DND-41 (cell line): ENCODE data around the gene SFXN5.

Experiments used
- ATAC-seq: fragments of 200-7000 bp; cut with Tn5 transposase; 3 replicates; pipeline ENCODE4 v1.9.1; 2021; ENCODE audit warnings: low read depth; ENCODE audit not compliant: insufficient read depth
- DNase-seq: peaks from one replicate; pipeline ENCODE4 v3.0.0-alpha.2; 2020
- H2AFZ ChIP-seq: 2 replicates; pipeline ENCODE4 v1.6.0; 2012; ENCODE audit warnings: low read depth, low read length
- H3K27ac ChIP-seq: 2 replicates; pipeline ENCODE4 v1.5.1; 2012; ENCODE audit warnings: low read length, inconsistent platforms
- H3K27me3 ChIP-seq: fragments of 200-600 bp; sonication (generic); 2 replicates; pipeline ENCODE4 v1.6.0; 2012; ENCODE audit warnings: low read length, mild to moderate bottlenecking, inconsistent platforms; ENCODE audit not compliant: insufficient read depth, poor library complexity
- H3K36me3 ChIP-seq: 2 replicates; pipeline ENCODE4 v1.5.1; 2012; ENCODE audit warnings: low read length, inconsistent platforms; ENCODE audit not compliant: insufficient read depth
- H3K4me1 ChIP-seq: 2 replicates; pipeline ENCODE4 v1.5.1; 2012; ENCODE audit warnings: mild to moderate bottlenecking, low read length; ENCODE audit not compliant: insufficient read depth
- H3K4me2 ChIP-seq: 2 replicates; pipeline ENCODE4 v1.6.0; 2012; ENCODE audit warnings: mild to moderate bottlenecking, moderate library complexity, low read length, inconsistent platforms; ENCODE audit not compliant: insufficient read depth
- H3K4me3 ChIP-seq, 2 experiments: fragments of 200-600 bp in 1 of 2; shearing (Covaris generic) in 1 of 2; 2 replicates each; pipeline ENCODE4 v1.5.1; 2012 to 2016; ENCODE audit warnings: inconsistent platforms in 2 of 2, low read length in 2 of 2, mild to moderate bottlenecking in 2 of 2, low read depth in 1 of 2, moderate library complexity in 1 of 2
- H3K79me2 ChIP-seq: 2 replicates; pipeline ENCODE4 v1.6.0; 2012; ENCODE audit warnings: low read length, inconsistent platforms; ENCODE audit not compliant: insufficient read depth
- H3K9ac ChIP-seq: 2 replicates; pipeline ENCODE4 v1.6.0; 2012; ENCODE audit warnings: low read depth, mild to moderate bottlenecking, inconsistent platforms, low read length, moderate library complexity
- H3K9me3 ChIP-seq: 2 replicates; pipeline ENCODE4 v1.5.1; 2012; ENCODE audit warnings: low read length, moderate library complexity, mild to moderate bottlenecking, inconsistent platforms; ENCODE audit not compliant: insufficient read depth, severe bottlenecking
- H4K20me1 ChIP-seq: 2 replicates; pipeline ENCODE4 v1.6.0; 2012; ENCODE audit warnings: low read length; ENCODE audit not compliant: insufficient read depth
- CTCF ChIP-seq: IDR thresholded peaks from 2 replicates; pipeline ENCODE4 v1.5.1; 2012; ENCODE audit warnings: borderline replicate concordance, low read length, moderate library complexity, mild to moderate bottlenecking; ENCODE audit not compliant: poor library complexity, severe bottlenecking; ENCODE audit errors: extremely low read depth
- EZH2 ChIP-seq: IDR thresholded peaks from 3 replicates; pipeline ENCODE4 v1.6.1; 2012; ENCODE audit warnings: borderline replicate concordance, low read depth, mild to moderate bottlenecking, moderate library complexity, low read length, inconsistent platforms; ENCODE audit not compliant: severe bottlenecking

SFXN5 gene

GRCh38 chr2:73088211-73088610 lies 16.7 kb upstream of the SFXN5 start:
- no peak overlapping the region for H3K4me3 ChIP-seq

GRCh38 chr2:73087311-73087710 lies 15.8 kb upstream of the SFXN5 start:
- H3K9me3 ChIP-seq = no peaks in the 10 kb centered on the region
- no peak for ATAC-seq
- DNase-seq = no peak
- no peaks in the 10 kb centered on the region for H3K4me1 ChIP-seq
- H3K79me2 ChIP-seq = no peaks in the 10 kb centered on the region
- H4K20me1 ChIP-seq = no peaks in the 10 kb centered on the region
- H3K27ac ChIP-seq = no peak overlapping the region
- H3K4me2 ChIP-seq = no peak overlapping the region
- no peak overlapping the region for H3K4me3 ChIP-seq
- peaks cover 18% of the 10 kb centered on the region for H3K27me3 ChIP-seq
- H3K36me3 ChIP-seq = no peaks in the 10 kb centered on the region
- H2AFZ ChIP-seq = no peak overlapping the region
- no peak for TF ChIP-seq EZH2
- TF ChIP-seq CTCF = no peak
- no peak overlapping the region for H3K9ac ChIP-seq

More at GRCh38 chr2:73088211-73088610, 16.7 kb upstream of the SFXN5 start:
- ATAC-seq (no peak), DNase-seq (no peak)
- H3K27ac ChIP-seq = no peak overlapping the region
- TF ChIP-seq EZH2 (no peak), CTCF (no peak)
- no peak overlapping the region for H2AFZ ChIP-seq
- no peaks in the 10 kb centered on the region for H3K9me3 ChIP-seq
- no peak overlapping the region for H3K4me2 ChIP-seq
- no peaks in the 10 kb centered on the region for H3K4me1 ChIP-seq
- H3K36me3 ChIP-seq = no peaks in the 10 kb centered on the region
- no peaks in the 10 kb centered on the region for H3K79me2 ChIP-seq
- H3K27me3 ChIP-seq = peaks cover 16% of the 10 kb centered on the region
- H3K9ac ChIP-seq = no peak overlapping the region
- no peaks in the 10 kb centered on the region for H4K20me1 ChIP-seq

GRCh38 chr2:73085691-73086090 lies 14.2 kb upstream of the SFXN5 start:
- no peaks in the 10 kb centered on the region for H3K36me3 ChIP-seq
- no peak overlapping the region for H3K9ac ChIP-seq
- H3K4me3 ChIP-seq = no peak overlapping the region
- DNase-seq (peak; percentile 77), ATAC-seq (peak; percentile 94)
- no peaks in the 10 kb centered on the region for H3K4me1 ChIP-seq
- peak; percentile 90 for TF ChIP-seq CTCF
- TF ChIP-seq EZH2 = no peak
- no peak overlapping the region for H2AFZ ChIP-seq
- no peaks in the 10 kb centered on the region for H3K9me3 ChIP-seq
- no peak overlapping the region for H3K27ac ChIP-seq
- no peak overlapping the region for H3K4me2 ChIP-seq
- no peaks in the 10 kb centered on the region for H4K20me1 ChIP-seq
- peaks cover 11% of the 10 kb centered on the region for H3K27me3 ChIP-seq
- no peaks in the 10 kb centered on the region for H3K79me2 ChIP-seq

- Histone ChIP-seq H3K9me3 (no peaks in the 10 kb centered on the region), H3K79me2 (no peaks in the 10 kb centered on the region), H4K20me1 (no peaks in the 10 kb centered on the region), H3K27me3 (peaks cover 6% of the 10 kb centered on the region), H3K36me3 (no peaks in the 10 kb centered on the region), H2AFZ (no peak overlapping the region), H3K4me2 (no peak overlapping the region), H3K4me3 (no peak overlapping the region), H3K27ac (no peak overlapping the region), H3K4me1 (no peaks in the 10 kb centered on the region), H3K9ac (no peak overlapping the region)
- ATAC-seq (no peak), DNase-seq (no peak)
- TF ChIP-seq CTCF (no peak), EZH2 (no peak)
Measured at GRCh38 chr2:73084971-73085370, 13.5 kb upstream of the SFXN5 start.
